Ovary (tissue), 9 donors: ENCODE results near the gene ACTBL2. TPM values are rescaled to one million over a fixed set of nuclear protein-coding genes. Genes with fewer than 3 reads are reported as not detected.

Source experiments
- DNase-seq, 5 donors: peaks; one replicate each; pipeline ENCODE4 v3.0.0-alpha.2; 2019 to 2020
- H3K27ac ChIP-seq, 2 donors: fragments of 200-600 bp; one replicate each; pipeline versions ENCODE4 v1.5.1 to v1.8.0; 2019 to 2022
- H3K27me3 ChIP-seq: fragments of 200-600 bp; one replicate; pipeline ENCODE4 v1.8.0; 2022
- H3K36me3 ChIP-seq: fragments of 200-600 bp; sonication (generic); one replicate; pipeline ENCODE4 v1.5.1; 2019
- H3K4me1 ChIP-seq: one replicate; pipeline ENCODE4 v1.8.1; 2013; ENCODE audit warnings: mild to moderate bottlenecking, moderate library complexity; ENCODE audit not compliant: insufficient read depth
- H3K4me3 ChIP-seq: fragments of 200-600 bp; sonication (generic); one replicate; pipeline ENCODE4 v1.5.1; 2017
- H3K9me3 ChIP-seq, 2 donors: fragments of 200-600 bp in 1 of 2; sonication (generic) in 1 of 2; one replicate each; pipeline versions ENCODE4 v1.5.1 to v1.8.1; 2013 to 2019; ENCODE audit warnings: mild to moderate bottlenecking in 1 of 2, moderate library complexity in 1 of 2
- EP300 ChIP-seq: sonication (generic); formaldehyde crosslinking; IDR thresholded peaks from one replicate; pipeline ENCODE4 v1.6.1; 2017; ENCODE audit warnings: antibody characterized with exemption
- POLR2A ChIP-seq: fragments of 450-650 bp; IDR thresholded peaks from one replicate; pipeline ENCODE4 v1.6.1; 2017; ENCODE audit warnings: antibody characterized with exemption, mild to moderate bottlenecking, moderate library complexity
- WGBS, 3 donors: extraction: QIAGEN DNeasy Blood & Tissue Kit in 1 of 3; methylation state at CpG; one replicate each; pipeline versions ENCODE4 v1.1.5 to v1.1.7; 2013 to 2017; 5-methylcytosine and 5-hydroxymethylcytosine counted together
- intact Hi-C, 4 donors: fragments of 100-400 bp; cut with DNase I; formaldehyde crosslinking; loops; one replicate each; pipeline versions ENCODE4 v1.11.0 to v1.15.1; 2022 to 2023
- polyA plus RNA-seq, 2 donors: library from polyadenylated mRNA; stranded (reverse); fragments of 200-250 nt in 1 of 2; fragments of 350-450 nt in 1 of 2; fragmentation: Illumina TruSeq in 1 of 2; extraction: RNeasy Lipid Tissue Mini Kit (QIAGEN cat#74804) in 1 of 2; gene quantifications; one replicate each; pipeline ENCODE4 v1.2.3, GENCODE V29; 2013 to 2014
- total RNA-seq, 7 donors: library from RNA; depleted of rRNA in 2 of 7; stranded (reverse); fragments of >200 nt in 2 of 7; fragmentation: NEBNext Ultra II Directional in 3 of 7; extraction: Animal tissue kit (Norgen Biotek cat#: 25700) in 3 of 7; gene quantifications; one replicate each; pipeline versions ENCODE4 v1.1.0 to v1.2.4, GENCODE V29; 2016 to 2023
- TF ChIP-seq, protein P1 (sequence below), 3 donors: fragments of 450-650 bp in 2 of 3; fragments of 200-600 bp in 1 of 3; IDR thresholded peaks; one replicate each; pipeline versions ENCODE4 v1.5.1 to v1.8.0; 2016 to 2022; ENCODE audit warnings: antibody characterized with exemption in 3 of 3, mild to moderate bottlenecking in 1 of 3
- donor health status: DM: no; HTN: no; CAD: no; lungs with moderate emphysema.
- donor health status: DM: no; HTN: no; CAD: no.
- donor health status: Bipolar disorder and iron deficiency.
- donor health status: DM: yes; HTN: yes; CAD: no.
- donor health status: DM: no; HTN: no; CAD: no.
- donor health status: DM: yes; HTN: yes; CAD: no.

The ACTBL2 gene
- total and polyA plus RNA-seq, 9 donors = 0.23 TPM; not detected in 8

DNA sequence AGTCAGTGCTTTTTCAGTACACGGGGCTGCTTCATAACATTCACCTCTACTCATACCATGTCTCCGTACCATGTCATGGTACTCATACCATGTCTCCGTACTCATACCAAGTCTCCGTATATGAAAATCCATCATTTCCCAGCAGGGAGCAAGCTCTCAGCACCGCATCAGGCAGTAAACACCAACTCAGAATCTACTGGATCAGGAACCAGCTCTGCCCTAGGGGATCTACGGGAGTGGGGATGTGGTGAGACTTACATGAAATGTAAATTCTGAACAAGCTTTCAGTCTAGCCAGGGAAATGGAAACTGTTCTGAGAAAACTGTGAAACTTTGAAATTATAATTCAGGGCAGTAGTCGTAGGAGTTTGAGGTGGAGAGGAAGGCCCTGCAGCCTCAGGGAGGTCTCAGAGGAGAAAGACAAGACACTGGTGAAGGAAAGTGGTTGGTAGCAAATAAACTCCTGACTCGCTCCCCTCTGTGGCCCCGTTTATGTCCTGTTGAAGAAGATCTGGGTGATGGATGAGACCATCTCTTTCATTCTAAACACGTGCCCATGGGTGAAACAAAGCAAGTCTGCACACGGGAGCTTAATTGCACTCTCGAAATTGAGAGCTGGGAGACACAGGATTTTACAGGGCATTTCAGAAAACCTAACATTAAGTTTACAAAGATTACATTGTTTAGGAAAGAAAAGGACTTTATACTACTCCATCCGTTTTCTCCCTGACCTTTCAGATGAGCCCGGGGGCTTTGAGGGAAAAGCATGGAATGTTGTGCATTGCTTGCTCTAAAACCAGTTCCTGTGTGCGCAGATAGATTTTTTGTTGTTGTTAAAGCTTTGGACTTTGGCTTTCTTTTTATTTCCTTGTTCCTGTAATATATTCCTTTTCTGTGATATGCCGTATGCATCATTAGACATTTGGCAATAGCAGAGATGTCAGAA lies 26.8 kb downstream of the ACTBL2 start:
- intact Hi-C loops = loop anchor here in 1 of 4 donors (10.0 kb wide), 1 partner anchor 51 kb away; no protein-coding TSS in a partner anchor
- Histone ChIP-seq H3K9me3 (no peaks in the 10 kb centered on the region), H3K4me1 (peaks cover 17% of the 10 kb centered on the region), H3K4me3 (no peak overlapping the region), H3K27me3 (no peaks in the 10 kb centered on the region), H3K27ac (peak overlapping the region in 1 of 2 donors; percentile 35), H3K36me3 (no peaks in the 10 kb centered on the region)
- DNase-seq = no peak
- TF ChIP-seq, protein P1, sequence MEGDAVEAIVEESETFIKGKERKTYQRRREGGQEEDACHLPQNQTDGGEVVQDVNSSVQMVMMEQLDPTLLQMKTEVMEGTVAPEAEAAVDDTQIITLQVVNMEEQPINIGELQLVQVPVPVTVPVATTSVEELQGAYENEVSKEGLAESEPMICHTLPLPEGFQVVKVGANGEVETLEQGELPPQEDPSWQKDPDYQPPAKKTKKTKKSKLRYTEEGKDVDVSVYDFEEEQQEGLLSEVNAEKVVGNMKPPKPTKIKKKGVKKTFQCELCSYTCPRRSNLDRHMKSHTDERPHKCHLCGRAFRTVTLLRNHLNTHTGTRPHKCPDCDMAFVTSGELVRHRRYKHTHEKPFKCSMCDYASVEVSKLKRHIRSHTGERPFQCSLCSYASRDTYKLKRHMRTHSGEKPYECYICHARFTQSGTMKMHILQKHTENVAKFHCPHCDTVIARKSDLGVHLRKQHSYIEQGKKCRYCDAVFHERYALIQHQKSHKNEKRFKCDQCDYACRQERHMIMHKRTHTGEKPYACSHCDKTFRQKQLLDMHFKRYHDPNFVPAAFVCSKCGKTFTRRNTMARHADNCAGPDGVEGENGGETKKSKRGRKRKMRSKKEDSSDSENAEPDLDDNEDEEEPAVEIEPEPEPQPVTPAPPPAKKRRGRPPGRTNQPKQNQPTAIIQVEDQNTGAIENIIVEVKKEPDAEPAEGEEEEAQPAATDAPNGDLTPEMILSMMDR (IDR thresholded peaks at IDR 0.05) = no peak
- no peak for TF ChIP-seq POLR2A
- no peak for TF ChIP-seq EP300
- WGBS, 3 donors = 64 to 77% (median 70%) methylated on average over 16 of the region's 16 CpGs

DNA sequence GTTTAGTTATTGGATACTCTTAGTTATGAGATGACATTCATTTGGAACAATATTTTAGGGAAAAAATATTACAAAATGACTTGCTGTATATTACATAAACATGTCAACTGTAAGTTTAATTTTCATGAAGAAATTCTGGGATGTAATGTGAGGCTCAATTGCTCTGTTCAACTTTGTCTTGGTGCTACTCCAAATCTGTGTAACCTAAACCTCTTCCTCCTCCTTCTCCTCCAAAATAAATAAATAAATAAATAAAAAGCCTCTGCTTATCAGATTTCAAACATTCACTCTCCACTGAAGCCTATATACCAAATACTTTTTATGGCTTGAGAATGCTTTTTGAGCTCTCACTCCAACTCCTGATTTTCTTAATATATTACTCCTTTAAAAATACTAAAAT lies 27.7 kb downstream of the ACTBL2 start:
- Histone ChIP-seq H3K4me3 (no peak overlapping the region), H3K27me3 (no peaks in the 10 kb centered on the region), H3K9me3 (no peaks in the 10 kb centered on the region), H3K27ac (no peak overlapping the region), H3K4me1 (peaks cover 23% of the 10 kb centered on the region), H3K36me3 (no peaks in the 10 kb centered on the region)
- intact Hi-C loops = loop anchor here in 1 of 4 donors (10.0 kb wide), 1 partner anchor 50 kb away; no protein-coding TSS in a partner anchor
- no peak for DNase-seq
- no peak for TF ChIP-seq POLR2A
- no peak for TF ChIP-seq EP300
- TF ChIP-seq, protein P1 (IDR thresholded peaks at IDR 0.05) = no peak

DNA sequence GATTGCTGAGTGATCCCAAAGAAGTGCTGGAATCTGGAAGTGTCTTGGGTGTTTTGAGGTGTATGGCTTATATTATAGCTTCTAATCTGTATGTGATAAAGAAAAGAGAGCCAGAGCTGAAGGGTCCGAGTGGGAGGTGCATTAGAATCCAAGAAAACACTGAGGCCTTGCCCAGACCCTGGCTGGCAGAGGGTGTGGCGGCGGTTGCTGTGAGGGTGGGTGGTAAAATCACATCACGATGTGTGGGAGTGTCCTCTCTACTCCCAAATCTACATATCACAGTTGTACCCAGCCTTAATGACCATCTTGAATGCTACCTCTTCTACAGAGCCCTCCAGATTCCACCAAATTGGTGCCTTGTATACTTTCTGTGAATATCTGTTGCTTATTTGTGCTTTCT lies 28.9 kb downstream of the ACTBL2 start:
- 93 to 95% (median 93%) methylated on average over 4 of the region's 4 CpGs for WGBS, 3 donors
- Histone ChIP-seq H3K4me3 (no peak overlapping the region), H3K27ac (no peak overlapping the region), H3K36me3 (no peaks in the 10 kb centered on the region), H3K4me1 (peaks cover 23% of the 10 kb centered on the region), H3K27me3 (no peaks in the 10 kb centered on the region), H3K9me3 (no peaks in the 10 kb centered on the region)
- TF ChIP-seq EP300 (no peak), POLR2A (no peak)
- TF ChIP-seq, protein P1 (IDR thresholded peaks at IDR 0.05) = no peak
- intact Hi-C loops = loop anchor here in 1 of 4 donors (10.0 kb wide), 1 partner anchor 49 kb away; no protein-coding TSS in a partner anchor
- no peak for DNase-seq

DNA sequence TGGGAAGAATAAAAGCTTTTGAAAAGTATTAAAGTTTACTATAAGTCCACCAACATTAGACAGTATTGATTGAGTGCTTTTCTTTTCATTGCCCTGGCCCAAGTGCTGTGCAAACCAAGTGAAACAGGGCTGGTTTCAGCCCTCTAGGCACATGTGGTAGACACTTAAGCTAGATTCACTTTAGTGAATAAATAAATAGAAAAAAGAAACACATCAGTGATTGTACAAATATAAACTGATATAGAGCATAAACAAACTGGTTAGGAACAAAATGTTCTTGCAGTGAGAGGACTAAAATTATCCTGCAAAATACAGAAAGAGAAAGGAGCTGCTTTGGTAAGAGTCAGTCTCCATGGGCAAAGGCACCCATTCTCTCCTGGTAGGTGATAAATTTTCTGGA lies 29.7 kb downstream of the ACTBL2 start:
- H3K4me3 ChIP-seq = no peak overlapping the region
- no peaks in the 10 kb centered on the region for H3K9me3 ChIP-seq
- TF ChIP-seq, protein P1 (IDR thresholded peaks at IDR 0.05) = no peak
- TF ChIP-seq EP300 = no peak
- TF ChIP-seq POLR2A = no peak
- peaks cover 25% of the 10 kb centered on the region for H3K4me1 ChIP-seq
- no peaks in the 10 kb centered on the region for H3K27me3 ChIP-seq
- no peak for DNase-seq
- H3K27ac ChIP-seq = peak overlapping the region in 1 of 2 donors; percentile 17
- H3K36me3 ChIP-seq = no peaks in the 10 kb centered on the region
- intact Hi-C loops = loop anchor here in 1 of 4 donors (10.0 kb wide), 1 partner anchor 48 kb away; no protein-coding TSS in a partner anchor
